ENCODE data around the gene NLRC4.
"Not testable (repeated sequence)": the region's sequence is repeated elsewhere in the genome, so short reads cannot be mapped to it uniquely, and the experiment has no call there.

NLRC4 gene

GRCh38 chr2:32264422-32265105 lies at the start of gene NLRC4:
TSS of gene NLRC4 (minus strand) at chr2:32264886. CDS start at chr2:32256775, 8,111 bp downstream.
- no peak for DNase-seq (ENCODE audit: low read depth)

DNA sequence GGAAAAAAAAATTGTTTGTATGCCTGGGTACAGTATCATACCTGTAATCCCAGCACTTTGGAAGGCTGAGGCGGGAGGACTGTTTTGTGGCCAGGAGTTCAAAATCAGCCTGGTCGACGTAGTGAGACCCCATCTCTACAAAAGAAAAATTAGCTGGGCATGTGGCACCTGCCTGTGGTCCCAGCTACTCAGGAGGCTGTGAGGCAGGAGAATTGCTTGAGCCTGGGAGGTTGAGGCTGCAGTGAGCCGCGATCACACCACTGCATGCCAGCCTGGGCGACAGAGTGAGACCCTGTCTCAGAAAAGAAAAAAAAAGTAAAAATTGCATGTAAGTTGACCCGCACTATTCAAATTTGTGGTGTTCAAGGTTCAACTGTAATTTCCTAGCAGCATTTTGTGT lies 45.9 kb upstream of the NLRC4 start:
- no peak for DNase-seq (ENCODE audit: low read depth)

DNA sequence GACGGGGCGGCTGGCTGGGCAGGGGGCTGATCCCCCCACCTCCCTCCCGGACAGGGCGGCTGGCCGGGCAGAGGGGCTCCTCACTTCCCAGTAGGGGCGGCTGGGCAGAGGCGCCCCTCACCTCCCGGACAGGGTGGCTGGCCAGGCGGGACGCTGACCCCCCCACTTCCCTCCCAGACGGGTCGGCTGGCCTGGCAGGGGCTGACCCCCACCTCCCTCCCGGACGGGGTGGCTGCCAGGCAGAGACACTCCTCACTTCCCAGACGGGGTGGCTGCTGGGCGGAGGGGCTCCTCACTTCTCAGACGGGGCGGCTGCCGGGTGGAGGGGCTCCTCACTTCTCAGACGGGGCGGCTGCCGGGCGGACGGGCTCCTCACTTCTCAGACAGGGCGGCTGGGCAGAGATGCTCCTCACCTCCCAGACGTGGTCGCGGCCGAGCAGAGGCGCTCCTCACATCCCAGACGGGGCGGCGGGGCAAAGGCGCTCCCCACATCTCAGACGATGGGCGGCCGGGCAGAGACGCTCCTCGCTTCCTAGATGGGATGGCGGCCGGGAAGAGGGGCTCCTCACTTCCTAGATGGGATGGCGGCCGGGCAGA lies 29.4 kb upstream of the NLRC4 start:
- DNase-seq (ENCODE audit: low read depth) = not testable (repeated sequence)

- not testable (repeated sequence) for DNase-seq (ENCODE audit: low read depth)
Observed at GRCh38 chr2:32293493-32293892, 28.8 kb upstream of the NLRC4 start.

- no peak for DNase-seq (ENCODE audit: low read depth)
Observed at GRCh38 chr2:32291746-32292145, 27.1 kb upstream of the NLRC4 start.

- DNase-seq (ENCODE audit: low read depth) = no peak
Observed at GRCh38 chr2:32290000-32290339, 25.3 kb upstream of the NLRC4 start.

- no peak for DNase-seq (ENCODE audit: low read depth)
Observed at GRCh38 chr2:32289165-32289999, 24.7 kb upstream of the NLRC4 start.

DNA sequence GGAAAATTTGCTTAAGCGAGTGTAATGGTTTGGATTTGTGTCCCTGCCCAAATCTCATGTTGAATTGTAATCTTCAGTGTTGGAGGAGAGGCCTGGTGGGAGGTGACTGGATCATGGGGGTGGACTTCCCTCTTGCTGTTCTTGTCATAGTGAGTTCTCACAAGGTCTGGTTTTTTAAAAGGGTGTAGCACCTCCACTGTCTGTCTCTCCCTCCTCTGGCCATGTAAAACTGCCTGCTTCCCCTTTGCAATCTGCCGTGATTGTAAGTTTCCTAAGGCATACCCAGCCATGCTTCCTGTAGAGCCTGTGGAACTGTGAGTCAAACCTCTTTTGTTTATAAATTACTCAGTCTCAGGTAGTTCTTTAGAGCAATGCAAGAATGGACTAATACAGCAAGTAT lies 19.6 kb upstream of the NLRC4 start:
- DNase-seq (ENCODE audit: low read depth) = no peak

GRCh38 chr2:32278478-32278853 lies 13.8 kb upstream of the NLRC4 start:
- no peak for DNase-seq (ENCODE audit: low read depth)

DNA sequence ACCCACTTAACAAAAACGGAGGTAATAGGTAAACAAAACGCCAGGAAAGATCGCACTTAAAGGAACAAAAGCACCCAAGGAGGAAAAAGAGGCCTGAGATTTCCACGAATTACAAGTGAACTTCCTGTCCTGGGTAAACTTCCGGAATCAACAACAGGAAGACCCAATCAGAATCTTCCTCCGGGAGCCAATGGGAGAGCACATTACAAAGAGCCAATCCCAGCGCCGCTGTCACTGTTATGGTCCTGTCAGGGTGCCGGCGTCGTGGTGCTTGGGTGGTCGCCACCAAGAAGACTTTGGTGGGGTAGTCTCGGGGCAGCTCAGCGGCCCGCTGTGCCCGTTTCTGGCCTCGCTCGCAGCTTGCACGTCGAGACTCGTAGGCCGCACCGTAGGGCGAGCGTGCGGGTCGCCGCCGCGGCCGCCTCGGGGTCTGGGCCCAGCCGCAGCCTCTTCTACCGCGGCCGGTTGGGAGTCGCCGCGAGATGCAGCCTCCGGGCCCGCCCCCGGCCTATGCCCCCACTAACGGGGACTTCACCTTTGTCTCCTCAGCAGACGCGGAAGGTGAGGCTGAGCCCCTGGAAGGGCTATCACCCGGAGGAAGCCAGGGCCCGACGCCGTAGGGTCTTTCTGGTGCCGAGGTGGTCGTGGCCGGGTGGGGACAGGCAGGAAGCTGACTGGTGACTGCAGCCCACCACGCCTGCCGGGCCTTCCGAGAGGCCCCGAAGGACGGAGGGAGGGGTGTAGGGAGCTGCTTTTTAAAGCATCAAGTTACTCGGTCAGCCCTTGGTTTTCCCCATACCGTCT lies 13.2 kb upstream of the NLRC4 start, which contains the start of gene YIPF4:
Gene YIPF4, plus strand, starts transcription at position 231 of the 804 bp plus-strand sequence. Its CDS starts 252 bp downstream, at position 483.
- peak; percentile 78 for DNase-seq (ENCODE audit: low read depth)

DNA sequence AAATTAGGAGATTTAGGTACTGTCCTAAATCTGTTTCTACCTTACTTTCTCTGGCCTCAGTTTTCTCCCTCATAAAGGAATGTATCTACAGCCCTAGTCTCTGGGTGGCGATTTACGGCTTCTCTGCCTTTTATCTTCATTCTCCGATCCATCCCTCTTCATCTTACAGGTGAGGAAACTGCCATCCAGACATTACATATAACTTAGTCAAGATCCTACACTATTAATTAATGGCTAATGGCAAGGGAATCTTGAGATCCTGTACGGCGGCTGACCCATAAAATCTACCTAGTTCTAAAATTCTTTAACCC lies 12.6 kb upstream of the NLRC4 start:
- DNase-seq (ENCODE audit: low read depth) = no peak

DNA sequence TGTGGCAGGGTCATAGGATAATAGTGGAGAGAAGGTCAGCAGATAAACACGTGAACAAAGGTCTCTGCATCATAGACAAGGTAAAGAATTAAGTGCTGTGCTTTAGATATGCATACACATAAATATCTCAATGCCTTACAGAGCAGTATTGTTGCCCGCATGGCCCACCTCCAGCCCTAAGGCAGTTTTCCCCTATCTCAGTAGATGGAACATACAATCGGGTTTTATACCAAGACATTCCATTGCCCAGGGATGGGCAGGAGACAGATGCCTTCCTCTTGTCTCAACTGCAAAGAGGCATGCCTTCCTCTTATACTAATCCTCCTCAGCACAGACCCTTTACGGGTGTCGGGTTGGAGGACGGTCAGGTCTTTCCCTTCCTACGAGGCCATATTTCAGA lies 11.1 kb upstream of the NLRC4 start:
- DNase-seq (ENCODE audit: low read depth) = not testable (repeated sequence)

DNA sequence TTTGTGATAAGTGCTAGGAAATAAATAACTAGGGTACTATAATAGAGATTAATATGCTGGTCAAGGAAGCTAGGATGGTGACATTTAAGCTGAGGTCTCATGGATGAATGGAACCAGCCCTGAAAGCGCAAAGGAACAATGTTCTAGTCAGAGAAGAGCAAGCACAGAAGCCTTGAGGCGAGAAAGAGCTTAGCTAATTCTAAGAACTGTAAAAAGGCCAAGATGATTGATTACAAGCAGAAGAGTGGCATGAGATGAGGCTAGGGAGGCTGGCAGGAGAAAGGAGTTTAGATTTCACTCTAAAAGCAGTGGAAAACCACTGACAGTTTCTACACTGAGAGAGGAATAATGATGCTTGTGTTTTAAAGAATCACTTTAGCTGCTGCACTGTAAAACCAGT lies 9.6 kb upstream of the NLRC4 start:
- DNase-seq (ENCODE audit: low read depth) = no peak

GRCh38 chr2:32272279-32272678 lies 7.6 kb upstream of the NLRC4 start:
- no peak for DNase-seq (ENCODE audit: low read depth)

GRCh38 chr2:32271063-32271462 lies 6.4 kb upstream of the NLRC4 start:
- no peak for DNase-seq (ENCODE audit: low read depth)

- DNase-seq (ENCODE audit: low read depth) = no peak
Observed at GRCh38 chr2:32262105-32262504, 2.6 kb downstream of the NLRC4 start.

- DNase-seq (ENCODE audit: low read depth) = no peak
Observed at GRCh38 chr2:32260376-32260775, 4.3 kb downstream of the NLRC4 start.

DNA sequence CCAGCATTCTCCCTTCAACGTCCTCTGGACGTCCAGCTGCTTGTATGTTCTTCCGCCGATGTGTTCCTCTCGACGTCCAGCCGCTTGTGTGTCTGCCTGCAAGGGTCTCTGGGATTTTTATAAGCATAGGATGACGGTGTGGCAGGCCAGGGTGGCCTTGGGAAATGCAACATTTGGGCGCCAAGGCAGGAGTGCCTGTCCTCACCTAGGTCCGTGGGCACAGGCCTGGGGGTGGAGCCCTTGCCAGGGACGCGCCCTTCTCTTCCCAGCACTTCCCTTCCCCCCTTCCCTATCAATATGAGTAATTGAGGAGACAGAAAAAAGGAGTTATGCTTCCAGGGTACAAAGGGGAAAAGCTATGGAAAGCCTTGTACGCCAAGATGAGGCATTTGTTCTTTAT lies 6.4 kb downstream of the NLRC4 start:
- no peak for DNase-seq (ENCODE audit: low read depth)

- no peak for DNase-seq (ENCODE audit: low read depth)
Observed at GRCh38 chr2:32250290-32250689, 14.4 kb downstream of the NLRC4 start.

DNA sequence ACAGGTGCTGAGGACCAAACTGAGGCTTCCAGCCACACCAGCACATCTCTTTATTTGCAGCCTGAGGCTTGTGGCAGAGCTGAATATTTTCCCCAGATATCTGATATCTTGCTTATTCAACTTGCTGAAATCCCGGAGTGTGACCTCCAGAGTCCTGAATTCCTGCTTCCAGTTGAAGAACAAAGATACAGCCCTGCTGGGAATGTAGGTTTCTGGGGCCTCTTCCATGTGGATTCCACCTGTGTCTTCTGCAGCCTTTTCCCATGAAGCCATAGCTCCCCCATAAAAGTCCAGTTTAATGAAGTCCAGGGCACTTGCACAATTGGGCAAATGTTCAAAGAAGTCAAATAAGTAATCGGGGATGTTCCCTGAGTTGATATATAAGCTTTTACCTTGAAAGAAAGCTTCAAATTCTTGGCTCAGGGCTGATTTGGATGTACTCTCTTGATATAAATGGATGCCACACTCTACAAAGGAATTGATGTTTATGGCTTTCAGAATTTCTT lies 14.9 kb downstream of the NLRC4 start:
- DNase-seq (ENCODE audit: low read depth) = no peak

GRCh38 chr2:32248299-32248698 lies 16.4 kb downstream of the NLRC4 start:
- no peak for DNase-seq (ENCODE audit: low read depth)

DNA sequence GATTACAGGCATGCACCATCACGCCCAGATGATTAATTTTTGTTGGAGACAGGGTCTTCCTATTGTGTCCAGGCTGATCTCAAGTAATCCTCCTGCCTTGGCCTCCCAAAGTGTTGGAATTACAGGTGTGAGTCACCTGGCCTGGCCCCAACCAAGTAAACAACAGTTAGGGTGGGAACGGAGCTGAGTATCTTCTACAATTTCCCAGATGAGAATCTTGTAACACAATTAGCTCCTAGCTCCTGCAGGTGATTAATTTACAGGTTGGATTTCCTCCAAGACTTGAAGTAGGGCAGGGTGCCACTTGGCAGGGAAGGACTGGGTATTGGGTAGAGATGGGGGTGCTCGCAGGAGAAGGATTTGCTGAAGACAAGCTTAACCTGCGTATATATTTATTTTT lies 17.8 kb downstream of the NLRC4 start:
- DNase-seq (ENCODE audit: low read depth) = no peak

All from stimulated activated CD8-positive, alpha-beta memory T cell treated with anti-CD3 and anti-CD28 coated beads, Interleukin-7, amount 100 ng/mL, for 24 hours (primary cell).